NCI-H460 (cell line): ENCODE measurements around the gene TCL1A. TPM values are rescaled to one million over a fixed set of nuclear protein-coding genes. Genes with fewer than 3 reads are reported as not detected.

Experiments used
- DNase-seq: peaks from one replicate; pipeline ENCODE4 v3.0.0-alpha.2; 2016; ENCODE audit warnings: low read depth; ENCODE audit errors: extremely low read depth
- total RNA-seq: library from RNA; depleted of rRNA; stranded (reverse); fragments of >200 nt; shearing (Covaris generic); gene quantifications from 2 replicates; pipeline ENCODE4 v1.2.3, GENCODE V29; 2014

The TCL1A gene
- total RNA-seq, 1 experiment from 2014 or later = not detected

DNA sequence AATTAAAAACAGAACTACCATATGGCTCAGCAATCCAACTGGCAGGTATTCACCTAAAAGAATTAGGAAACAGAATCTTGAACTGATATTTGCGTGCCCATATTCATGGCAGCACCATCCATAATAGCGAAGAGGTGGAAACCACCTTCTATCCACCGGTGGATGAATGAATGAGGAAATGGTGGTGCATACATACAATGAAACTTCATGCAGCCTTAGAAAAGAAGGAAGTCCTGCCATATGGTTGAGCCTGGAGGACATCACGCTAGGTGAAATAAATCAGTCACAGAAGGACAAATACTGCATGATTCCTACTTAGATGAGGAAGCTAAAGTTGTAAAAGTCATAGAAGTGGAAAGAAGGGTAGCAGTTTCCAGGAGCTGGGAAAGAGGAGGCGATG lies 6.6 kb downstream of the TCL1A start:
- DNase-seq = no peak

DNA sequence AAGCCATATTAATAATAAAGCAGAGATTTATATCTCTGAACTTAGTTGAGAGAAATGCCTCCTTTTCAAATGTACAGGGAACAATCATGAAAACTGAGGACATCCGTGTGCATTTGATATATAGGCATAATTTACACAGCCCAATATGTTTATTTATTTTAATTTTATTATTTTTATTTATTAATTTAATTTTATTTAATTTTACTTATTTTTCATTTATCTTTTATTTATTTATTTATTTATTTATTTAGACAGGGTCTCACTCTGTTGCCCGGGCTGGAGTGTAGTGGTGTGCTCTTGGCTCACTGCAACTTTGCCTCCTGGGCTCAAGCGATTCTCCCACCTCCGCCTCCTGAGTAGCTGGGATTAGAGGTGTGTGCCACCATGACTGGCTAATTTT lies 8.4 kb downstream of the TCL1A start:
- no peak for DNase-seq

DNA sequence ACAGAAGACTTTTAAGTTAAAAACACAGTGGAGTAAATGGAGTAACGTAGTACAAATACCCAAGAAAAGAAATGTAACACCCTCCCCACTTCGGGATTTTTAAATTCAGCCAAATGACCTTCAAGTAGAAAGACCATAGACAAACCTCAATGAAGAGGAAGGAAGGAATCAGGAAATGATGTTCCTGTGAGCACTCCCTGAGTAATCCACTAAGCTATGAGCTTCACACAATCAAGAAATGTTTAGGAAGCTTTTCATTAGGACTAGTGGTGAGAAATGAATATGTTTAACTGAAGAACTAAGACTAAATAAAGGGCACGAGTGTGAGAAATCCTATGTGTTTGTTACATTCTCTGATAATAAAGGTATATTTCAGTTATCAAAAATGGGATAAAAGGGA lies 10.1 kb downstream of the TCL1A start:
- no peak for DNase-seq

DNA sequence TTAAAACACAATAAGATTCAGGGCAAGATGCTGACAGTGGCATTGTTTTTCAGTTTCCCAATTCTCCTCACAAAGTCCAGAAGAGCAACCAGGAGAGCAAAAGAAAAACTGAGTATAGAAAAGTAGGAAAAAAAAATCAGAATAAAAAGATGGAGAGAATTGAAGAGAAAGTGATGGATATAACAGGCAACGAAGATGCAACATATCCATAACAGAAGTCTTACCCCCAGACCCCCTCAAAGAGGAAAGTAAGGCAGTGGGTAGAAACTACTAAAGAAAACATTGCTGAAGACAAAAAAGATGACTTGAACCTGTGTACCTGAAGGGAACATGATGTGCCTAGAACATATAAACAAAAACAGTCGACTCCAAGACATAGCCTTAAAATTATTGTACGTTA lies 10.6 kb downstream of the TCL1A start:
- DNase-seq = no peak

DNA sequence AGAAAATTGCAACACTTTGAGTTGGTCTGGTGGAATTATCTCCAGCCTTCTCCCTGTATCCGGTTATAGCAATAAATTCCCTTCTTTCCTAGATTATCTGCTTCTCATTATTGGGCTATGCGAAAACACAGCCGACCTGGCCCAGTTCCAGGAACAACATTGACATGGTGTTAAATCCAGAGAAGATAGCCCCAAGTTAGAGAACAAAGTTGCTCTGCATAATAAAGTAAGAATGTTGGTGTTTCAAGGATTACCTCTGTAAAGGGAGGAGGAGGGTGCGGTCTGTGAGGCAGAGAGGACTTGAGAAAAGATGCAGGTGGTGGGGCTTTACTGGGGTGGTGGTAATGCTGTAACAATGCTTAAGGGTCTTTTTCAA lies 12.1 kb downstream of the TCL1A start:
- no peak for DNase-seq

DNA sequence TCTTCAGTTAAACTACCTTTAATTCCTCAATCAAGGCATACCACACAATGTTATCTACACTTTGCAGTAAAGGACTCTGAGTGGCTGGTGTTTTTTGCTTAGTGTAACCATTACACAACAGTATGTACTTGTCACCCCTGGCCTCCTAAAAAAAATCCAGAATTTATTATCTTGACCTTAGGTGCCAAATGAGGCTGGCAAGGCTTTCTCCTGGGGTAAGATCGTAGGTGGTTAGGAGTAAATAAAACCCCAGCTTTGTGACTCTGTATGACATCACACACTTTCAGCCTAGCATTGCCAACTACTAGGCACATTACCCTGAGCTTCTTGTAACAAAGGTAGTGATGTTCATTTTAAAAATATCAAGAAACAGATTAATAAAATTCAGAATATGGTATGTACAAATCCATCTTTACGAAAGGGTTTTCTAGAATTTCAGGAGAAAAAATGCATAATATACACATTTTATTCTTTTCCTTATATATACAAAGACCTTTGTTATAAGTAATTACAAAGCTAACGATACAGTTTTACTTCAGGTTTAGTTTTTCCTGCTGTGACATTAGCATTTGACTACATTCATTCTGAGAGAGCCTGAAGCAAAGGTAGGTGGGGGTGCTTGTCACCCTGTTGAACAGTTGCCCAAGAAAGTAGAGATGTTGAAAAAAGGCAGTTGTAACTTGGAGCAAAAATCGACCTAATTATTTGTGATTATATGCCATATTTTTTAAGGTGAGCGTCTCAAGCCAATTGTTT lies 13.5 kb downstream of the TCL1A start:
- DNase-seq = no peak

DNA sequence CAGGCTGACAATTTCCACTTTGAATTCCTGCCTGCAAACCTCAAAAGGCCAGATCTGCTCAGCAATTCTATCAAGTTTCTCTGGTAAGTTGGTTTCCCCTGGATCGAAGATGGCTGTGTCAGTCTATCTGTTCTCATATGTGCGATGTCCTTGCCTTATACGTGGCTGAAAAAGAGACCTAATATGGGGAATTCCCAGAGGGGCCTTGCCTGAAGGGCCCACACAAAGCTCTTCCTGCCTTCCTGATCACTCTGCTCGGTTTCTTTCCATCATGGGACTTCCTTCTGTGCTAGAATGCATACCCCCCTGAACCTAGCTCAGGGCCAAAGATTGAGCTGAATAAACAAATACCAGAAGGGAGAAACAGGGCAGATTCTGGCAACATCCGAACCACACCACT lies 14.5 kb downstream of the TCL1A start:
- no peak for DNase-seq

DNA sequence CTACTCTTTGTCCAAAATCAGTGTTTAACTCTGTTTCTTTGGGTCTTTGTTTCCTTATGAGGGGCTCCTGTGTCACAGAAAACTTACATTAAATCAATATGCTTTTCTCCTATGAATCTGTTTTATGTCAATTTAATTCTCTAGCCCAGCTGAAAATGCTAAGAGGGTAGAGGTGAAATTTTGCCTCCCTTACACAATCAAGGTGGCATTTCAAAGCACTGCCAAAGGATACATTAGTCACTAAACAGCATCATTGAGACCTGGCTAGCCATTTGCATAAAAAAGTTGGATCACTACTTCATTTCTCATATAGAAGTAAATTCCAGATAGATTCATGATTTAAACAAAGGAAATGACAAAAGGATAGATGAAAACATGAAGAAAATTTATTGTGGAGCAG lies 15.6 kb downstream of the TCL1A start:
- DNase-seq = no peak

DNA sequence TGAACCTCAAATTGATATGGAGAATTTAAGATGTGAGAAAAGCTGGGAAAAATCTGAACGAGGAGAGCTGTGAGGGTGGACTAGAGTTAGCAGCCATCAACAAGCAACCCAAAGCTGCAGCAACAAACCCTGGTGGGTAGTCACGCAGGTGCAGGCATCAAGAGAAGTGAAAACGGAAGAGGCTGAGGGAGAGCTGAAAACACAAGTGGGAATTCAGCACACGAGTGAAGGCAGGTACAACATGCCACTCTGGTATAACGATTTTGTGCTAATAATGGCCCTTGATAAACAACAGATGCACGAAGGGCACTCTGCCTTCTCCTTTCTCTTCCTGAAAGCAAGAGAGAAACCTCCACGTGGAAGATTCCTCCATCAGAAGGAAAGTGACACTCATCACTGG lies 16.2 kb downstream of the TCL1A start:
- no peak for DNase-seq

DNA sequence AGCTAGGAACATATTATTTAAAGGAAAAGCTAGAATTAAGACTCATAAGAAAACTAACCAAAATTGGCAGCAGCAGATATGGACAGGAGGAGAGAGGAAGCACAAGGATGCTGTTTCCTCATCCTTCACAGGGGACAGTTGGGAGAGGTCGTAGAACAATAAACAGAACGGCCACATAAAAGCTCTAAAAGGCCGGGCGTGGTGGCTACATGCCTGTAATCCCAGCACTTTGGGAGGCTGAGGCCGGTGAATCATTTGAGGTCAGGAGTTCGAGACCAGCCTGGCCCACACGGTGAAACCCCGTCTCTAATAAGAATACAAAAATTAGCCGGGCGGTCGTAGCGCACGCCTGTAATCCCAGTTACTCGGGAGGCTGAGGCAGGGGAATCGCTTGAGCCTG lies 17.2 kb downstream of the TCL1A start:
- DNase-seq = no peak

DNA sequence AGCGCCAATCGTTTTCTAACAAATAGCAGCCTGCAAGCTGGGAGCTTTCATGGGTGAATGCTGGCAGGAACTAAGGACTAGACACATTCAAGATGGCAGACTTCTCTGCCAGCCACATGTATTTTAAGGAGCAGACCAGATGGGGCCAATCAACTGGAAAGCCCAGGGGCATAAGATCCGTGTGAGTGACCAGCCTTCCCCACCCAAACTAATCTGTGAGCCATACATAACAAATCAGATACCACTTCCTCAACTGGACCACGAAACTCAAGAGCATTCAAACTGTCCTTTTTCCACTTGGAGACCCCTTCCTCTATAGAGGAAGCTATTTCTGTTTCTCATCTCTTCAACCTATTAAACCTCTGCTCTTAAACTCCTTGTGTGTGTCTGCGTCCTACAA lies 18.0 kb downstream of the TCL1A start:
- DNase-seq = no peak

DNA sequence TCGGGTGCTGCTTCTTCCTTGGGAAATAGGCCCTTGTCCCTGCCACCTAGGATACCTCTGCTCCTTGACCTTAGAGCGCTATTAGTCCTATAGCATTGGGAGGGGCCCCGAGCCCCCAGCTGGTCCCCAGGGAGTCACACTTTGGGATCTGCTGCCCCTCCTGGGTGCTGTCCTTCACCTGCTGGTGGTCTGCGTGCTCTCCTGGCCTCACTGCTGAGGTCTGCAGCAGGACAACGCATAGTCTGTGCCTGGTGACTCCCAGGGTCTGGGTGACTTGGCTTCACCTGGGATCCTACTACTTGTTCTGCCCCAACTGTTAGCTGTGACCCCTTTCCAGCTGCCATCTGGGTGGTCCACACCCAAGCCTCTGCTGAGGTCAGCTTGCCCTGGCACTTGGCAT lies 18.9 kb downstream of the TCL1A start:
- no peak for DNase-seq

DNA sequence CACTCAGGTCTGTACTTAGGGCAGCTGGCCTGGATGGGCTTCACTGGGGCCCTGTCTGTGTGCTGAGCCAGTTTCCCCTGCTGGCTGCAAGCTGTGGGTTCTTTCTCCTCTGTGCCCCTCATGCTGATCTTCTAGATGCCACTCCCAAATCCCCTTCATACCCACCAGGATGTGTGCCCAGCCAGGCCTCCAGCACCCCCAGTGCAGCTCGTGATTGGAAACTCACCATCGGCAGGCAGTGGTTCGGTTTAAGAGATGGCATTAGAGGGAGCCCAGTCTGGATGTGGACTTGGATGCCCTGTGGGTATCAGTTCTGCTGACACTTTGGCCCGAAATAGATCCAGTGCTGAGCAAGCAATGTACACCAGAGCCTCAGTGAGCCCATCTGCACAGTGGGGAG lies 21.8 kb downstream of the TCL1A start:
- DNase-seq = no peak

DNA sequence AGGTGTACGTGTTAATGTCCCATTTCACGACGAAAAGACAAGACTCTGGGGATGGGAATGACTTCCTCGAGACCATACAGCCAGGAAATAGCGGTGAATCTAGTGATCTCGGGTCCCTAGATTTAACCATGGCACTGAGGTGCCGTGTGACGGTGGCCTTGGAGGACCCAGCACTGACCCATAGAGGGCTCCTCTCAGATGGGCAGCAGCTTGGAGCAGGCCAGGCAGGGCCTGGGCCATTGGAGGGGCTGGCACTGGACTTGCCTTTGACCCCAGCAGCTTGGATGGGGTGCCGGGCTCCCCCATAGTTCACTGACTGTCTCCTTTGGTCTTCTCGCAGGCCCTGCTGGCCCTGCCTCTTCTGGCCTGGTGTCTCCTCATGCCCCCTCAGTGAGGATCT lies 22.3 kb downstream of the TCL1A start:
- no peak for DNase-seq

DNA sequence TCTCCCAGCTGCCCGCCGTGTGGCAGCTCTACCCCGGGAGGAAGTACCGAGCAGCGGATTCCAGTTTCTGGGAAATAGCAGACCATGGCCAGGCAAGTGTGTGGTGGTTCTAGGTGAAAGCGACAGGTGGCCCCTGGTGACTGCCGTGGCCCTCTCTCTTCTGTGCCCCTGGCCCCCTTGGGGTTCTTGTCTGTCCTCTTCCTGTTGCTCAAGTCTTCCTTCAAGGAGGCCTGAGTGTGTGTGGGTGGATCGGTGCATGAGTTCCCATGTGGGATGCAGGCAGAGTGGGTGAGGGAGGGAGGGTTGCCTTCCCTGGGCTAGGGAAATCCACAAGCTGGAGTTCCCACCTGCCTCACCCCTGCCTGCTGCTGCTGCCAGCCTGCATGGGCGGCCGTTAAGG lies 23.1 kb downstream of the TCL1A start:
- DNase-seq = no peak

DNA sequence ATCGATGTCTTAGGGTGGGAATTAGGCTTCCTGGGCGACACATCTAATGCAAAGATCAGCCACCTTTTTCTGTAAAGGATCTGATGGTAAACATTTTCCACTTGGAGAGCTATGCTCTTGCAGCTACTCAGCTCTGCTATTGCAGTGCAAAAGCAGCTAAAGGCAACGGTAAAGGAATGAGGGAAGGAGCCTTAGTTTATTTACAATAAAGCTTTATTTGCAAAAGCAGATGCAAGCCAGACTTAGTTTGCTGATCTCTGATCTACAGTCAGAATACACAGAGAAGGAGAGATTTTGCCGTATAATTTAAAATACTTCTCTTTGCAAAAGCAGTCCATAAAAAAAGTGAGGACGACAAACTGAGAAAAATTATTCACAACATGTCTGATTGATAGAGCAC lies 24.5 kb downstream of the TCL1A start:
- DNase-seq = no peak

DNA sequence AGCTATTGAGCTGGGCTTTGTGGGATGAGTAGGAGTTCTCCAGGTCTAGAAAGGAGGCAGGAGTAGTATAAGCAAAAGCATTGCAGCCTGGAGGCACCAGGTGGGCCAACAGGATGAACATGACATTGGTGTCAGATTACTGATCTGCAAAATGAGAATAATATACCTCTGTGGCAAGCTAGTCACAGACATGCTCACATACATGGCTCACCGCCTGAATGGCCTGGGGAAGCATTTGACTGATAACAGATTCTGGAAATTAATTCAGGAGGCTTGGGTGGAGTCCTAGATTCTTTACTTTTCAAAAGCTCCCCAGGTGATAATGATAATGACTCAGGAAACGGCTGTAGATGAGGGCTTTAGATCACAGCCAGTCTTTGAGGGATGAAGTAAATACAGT lies 27.0 kb downstream of the TCL1A start:
- DNase-seq = no peak

DNA sequence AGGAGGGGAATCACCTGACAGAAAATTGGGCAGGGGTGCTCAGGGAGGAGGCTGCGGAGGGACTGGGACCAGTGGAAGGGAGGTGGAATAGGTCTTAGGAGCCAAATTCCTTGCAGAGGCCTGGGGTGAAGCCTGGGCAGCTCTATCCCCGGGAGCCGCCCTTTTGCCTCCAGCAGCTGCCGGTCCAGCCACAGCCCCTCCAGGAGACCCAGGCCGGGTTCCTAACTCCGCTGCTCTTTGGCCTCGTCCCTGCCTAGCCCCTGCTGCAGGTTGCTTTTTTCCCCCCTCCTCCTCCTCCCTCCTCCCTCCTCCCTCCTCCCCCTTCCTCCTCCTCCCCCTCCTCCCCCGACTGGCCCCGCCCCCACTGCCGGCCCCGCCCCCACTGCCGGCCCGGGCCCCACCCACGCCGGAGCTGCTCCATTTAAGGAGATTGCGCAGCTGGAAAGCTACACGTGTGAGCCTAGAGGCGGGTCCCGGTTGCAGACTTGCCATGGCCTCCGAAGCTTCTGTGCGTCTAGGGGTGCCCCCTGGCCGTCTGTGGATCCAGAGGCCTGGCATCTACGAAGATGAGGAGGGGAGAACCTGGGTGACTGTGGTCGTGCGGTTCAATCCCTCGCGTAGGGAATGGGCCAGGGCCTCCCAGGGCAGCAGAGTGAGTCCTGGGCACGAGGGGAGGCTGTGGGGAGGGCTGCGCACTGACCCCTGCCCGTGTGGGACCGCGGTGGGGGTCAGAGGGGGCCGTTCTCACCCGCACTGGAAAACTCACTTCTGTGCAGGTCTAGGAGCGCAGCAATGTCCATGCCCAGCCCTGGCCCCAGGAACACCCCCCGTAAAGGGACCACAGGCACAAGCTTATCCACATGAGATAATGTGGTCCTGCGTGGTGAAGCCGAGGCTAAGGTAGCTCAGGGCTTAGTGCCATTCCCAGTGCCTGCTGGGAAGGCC lies 27.7 kb downstream of the TCL1A start, which contains the start of gene TCL1B:
Gene TCL1B (plus strand): TSS at position 449 of the 945 bp plus-strand sequence. CDS start 42 bp downstream, at position 491.
- DNase-seq = no peak

DNA sequence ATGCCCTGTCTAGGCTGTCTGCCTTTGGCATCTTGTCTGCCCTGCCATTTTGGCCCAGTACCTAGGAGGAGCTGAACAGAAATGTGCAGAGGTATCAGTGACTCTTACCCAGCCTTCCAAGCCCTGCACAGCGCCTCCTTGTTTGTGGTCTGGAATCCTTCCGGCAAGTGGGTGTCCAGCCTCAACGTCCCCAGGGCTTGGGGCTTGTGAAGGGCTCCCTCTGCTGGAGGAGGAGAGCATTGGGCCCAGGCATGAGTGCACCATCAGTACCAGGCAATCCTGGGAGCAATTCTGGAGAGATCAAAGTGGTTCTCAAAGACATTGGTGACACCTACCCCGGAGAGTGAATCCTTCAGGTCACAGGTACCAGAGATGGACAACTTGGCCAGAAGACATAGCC lies 30.1 kb downstream of the TCL1A start:
- no peak for DNase-seq

DNA sequence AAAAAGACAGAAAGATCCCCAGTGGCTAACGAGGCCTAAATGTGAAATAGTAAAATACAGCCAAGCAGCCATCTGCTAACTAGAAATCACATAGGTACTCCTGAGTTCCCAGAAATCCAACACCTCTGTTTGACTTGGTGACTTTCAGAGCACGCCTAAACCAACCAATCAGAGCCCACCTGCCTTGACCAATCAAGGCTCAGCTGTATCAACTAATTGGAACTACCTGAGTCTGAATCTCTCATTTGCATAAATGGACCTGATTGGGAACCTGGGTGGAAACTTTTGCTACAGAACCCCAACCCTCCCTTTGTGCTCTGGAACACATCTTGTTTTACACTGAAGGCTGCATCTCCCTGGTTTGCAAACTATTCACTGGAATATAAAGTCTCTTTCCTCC lies 32.8 kb downstream of the TCL1A start:
- DNase-seq = no peak

DNA sequence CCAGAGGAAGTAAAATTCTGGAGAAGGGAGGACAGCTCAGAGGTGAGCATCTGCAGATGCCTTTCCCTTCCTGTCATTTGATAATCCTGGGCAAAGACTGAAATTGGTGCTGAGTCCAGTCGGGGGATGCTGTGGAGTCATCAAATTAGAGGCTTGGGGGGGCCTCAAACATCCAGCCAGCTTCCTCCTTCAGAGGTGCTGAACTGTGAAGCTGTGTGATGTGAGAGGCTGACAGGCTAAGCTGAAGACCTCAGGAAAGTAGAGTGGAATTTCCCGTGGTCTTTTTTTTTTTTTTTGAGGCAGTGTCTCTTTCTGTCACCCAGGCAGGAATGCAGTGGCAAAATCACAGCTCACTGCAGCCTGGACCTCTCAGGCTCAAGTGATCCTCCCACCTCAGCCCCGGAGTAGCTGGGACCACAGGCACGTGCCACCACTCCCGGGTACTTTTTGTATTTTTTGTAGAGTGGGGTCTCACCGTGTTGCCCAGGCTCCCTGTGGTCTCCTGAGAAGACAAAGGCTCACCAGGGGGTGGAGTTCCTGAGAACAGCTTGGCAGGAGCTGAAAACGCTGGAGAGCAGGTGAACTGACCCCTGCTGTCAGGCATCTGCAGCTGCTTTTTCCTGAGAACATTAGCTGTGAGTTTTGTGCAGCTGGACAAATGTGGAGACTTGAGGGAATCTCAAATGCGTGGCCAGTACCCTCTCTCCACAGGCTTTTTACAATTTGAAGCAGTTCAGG lies 33.8 kb downstream of the TCL1A start:
- DNase-seq = no peak
